IPS-18c (cell line): ENCODE measurements around the gene DIS3L2.
"Not testable (repeated sequence)": the region's sequence is repeated elsewhere in the genome, so short reads cannot be mapped to it uniquely, and the experiment has no call there.

Experiments used
- H3K4me3 ChIP-seq: 2 replicates; pipeline ENCODE4 v1.7.0; 2013; ENCODE audit warnings: low read depth, mild to moderate bottlenecking, low read length, moderate library complexity; ENCODE audit not compliant: insufficient read depth
- H3K9me3 ChIP-seq: one replicate; pipeline ENCODE4 v1.6.1; 2013; ENCODE audit warnings: mild to moderate bottlenecking, low read length, moderate library complexity; ENCODE audit not compliant: control insufficient read depth, insufficient read depth

Gene DIS3L2

DNA sequence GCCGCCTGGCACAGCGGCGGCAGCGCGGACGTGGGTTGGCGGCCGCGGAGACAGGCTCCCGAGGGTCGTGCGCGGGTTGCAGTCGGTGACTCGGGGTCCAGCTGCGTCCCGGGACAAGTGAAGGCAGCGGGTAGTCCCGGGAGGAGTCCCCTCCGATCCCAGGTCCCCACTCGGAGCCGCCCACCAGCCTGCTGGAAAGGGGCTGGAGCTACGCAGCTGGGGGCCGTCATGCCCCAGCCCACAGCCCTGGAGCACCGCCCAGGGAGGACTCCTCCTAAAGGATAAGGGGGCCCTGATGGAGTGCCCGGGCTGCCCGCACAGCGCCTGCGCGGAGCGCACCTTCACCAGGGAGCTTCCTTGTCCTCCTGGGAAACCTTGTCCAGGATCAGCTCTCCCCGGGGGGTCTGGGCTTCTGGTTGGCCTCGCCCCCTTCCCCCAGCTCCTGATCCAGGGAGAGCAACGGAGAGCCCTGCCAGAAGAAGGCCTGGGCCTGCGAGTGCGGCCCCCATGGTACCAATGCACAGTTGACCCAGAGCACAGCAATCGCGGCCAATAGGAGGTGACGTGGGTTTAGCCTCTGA, 391.1 kb downstream of the DIS3L2 start:
- peaks cover 2% of the 10 kb centered on the region for H3K9me3 ChIP-seq
- no peak overlapping the region; the same call in none of the 2 replicates for H3K4me3 ChIP-seq

DNA sequence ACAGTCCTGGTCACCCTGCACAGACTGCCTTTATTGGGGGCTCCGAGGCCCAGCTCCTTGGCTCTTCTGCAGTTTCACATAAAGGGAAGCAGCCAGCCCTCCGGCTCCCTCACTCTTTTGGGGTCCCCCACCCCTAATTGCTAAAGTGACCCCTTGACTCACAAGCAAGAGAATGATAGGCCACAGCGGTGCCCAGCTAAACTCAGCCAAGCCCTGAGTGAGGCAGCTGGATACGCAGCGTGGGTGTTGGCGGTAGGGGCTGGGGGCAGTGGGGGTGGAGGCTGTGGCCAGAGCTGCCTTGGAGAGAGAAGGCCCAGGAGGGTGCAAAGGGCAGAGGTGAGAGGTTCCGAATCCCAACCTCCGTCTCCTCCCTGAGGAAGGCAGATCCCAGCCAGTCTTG, 391.6 kb downstream of the DIS3L2 start:
- Histone ChIP-seq H3K4me3 (no peak overlapping the region; the same call in 1 of the 2 replicates), H3K9me3 (peaks cover 2% of the 10 kb centered on the region)

DNA sequence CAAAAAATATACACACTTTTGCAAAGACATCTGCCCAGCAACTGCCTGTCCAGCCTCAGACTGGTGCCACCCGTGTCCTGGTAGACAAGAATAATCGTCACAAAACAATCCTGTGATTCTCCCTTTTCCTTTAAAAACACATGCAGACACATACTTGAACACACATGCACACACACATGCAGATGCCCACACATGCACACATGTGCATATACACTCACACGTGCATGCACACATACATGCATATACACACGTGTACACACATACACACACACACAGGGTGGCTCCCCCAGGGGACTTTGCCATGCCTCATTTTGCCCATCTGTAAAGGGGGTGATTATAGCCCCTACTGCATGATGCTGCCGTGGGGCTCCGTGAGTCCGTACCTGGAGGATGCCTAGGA, 392.1 kb downstream of the DIS3L2 start:
- Histone ChIP-seq H3K9me3 (peaks cover 2% of the 10 kb centered on the region), H3K4me3 (no peak overlapping the region)

DNA sequence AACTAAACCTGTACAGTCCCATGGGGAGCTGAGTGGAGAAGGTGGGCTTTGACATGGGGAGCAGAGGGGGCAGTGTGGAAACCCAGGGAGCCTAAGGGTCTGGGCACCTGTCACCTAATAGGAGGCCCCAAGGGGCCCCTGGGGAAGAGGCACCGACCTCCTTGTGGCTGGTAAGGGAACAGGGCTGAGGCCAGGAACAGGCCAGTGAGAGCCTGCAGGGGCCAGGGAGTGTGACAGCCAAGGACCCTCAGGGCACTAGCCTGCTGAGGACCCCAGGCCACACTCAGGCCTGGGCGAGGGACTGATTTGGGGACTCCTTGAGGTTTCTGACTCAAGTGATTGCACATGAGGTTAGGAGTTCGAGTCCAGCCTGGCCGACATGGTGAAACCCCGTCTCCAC, 392.6 kb downstream of the DIS3L2 start:
- Histone ChIP-seq H3K4me3 (no peak overlapping the region), H3K9me3 (peaks cover 2% of the 10 kb centered on the region)

DNA sequence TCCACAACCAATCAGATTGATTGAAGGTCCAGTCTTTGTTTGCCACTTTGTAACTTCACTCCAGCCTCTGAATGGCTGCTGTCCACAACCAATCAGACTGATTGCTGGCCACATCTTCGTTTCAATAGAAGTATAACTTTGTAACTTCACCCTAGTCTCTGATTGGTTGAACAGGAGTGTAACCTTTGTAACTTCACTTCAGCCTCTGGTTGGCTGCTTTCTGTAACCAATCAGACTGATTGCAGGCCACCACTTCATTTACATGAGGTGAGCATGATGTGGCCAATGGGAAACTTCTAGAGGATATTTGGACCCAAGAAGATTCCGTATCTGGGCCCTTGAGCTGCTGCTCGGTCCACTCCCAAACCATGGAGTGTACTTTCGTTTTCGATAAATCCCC, 400.1 kb downstream of the DIS3L2 start:
- Histone ChIP-seq H3K4me3 (no peak overlapping the region), H3K9me3 (no peaks in the 10 kb centered on the region)

DNA sequence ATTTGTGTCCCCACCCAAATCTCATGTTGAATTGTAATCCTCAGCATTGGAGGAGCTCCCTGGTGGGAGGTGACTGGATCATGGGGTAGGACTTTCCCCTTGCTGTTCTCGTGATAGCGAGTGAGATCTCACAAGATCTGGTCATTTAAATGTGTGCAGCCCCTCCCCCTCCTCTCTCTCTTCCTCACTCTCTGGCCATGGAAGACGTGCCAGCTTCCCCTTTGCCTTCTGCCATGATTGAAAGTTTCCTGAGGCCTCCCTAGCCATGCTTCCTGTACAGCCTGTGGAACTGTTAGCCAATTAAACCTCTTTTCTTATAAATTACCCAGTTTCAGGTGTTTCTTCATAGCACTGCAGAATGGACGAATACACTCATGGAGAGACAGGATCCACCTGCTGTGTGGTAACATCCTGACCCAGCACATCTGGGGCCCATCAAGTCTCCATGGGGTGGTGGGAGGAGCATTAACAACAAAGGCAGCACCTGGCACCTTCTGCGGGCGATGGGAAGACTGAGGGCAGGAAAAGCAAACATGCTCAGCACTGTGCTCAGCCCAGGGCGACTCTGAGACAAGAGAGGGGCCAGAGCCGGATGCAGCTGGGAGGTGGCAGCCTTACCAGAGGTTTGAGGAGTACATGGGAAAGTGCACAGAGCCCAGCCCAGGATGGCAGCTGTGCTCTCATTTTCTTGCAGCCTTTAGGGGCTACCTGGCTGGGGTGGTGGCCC, 400.8 kb downstream of the DIS3L2 start:
- no peaks in the 10 kb centered on the region for H3K9me3 ChIP-seq
- H3K4me3 ChIP-seq: no peak overlapping the region

DNA sequence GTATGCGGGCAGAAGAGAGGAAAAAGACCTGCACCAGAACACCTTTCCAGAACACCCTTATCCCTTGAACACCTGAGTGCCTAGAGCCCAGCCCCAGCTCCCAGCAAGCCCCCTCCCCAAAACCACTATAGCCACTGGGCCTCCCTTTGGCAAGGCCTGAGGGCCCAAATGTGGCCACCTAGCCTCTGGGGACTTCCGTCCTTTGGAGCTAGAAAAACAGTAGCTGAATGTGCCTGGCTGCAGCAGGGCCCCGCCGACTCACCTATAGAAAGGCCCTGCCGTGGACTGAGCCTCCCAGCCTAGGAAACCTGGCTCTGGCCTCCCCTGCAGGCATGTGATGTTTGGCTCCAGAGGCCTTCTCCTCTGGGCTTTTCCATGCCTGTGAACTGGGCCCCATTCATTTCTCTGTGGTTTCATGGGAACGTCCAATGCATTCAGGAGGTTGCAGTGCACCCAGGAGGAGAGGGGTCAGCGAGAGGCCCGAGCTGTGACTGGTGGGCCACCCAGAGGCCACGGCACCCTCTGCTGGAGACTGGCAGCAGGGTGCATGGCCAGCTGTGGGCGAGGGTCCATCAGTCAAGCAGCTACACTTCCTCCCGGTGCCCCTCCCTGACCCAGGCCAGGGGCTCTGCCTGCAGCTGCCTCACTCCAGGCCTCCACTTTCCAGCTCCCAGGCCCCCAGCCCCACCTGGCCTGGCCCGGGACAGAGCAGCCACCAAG, 401.7 kb downstream of the DIS3L2 start:
- not testable (repeated sequence) for H3K9me3 ChIP-seq, H3K4me3 ChIP-seq

DNA sequence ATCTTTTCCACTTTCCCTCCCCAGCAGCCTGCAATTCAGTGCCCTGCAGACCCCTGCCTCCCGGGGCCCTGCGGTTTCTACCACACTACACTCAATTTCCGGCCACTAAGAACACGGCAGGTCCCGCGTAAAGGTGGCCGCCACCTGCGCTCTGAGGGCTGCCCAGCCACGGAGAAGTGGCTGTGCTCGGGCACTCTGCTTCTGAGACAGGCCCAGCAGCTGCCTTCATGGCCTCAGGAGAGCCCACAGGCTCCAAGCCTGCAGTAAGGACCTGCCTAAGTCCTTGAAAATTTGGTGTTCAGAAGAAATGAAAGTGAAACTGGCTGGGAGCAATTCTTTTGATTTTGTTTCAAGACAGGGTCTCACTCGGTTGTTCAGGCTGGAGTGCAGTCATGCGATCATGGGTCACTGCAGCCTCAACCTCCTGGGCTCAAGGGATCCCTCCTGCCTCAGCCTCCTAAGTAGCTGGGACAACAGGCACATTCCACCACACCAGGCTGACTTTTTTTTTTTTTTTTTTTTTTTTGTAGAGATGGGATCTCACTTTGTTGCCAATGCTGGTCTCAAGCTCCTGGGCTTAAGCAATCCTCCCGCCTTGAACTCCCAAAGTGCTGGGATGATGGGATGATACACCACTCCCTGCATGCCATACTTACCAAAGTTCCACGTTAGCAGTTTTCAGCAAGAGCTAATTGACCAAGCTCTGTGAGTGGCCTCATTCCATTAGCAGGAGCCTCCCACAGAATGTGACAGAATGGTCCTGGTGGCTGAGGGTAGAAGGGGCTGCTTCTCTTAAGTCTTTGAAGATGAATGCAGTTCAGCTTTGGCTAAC, 402.5 kb downstream of the DIS3L2 start:
- no peaks in the 10 kb centered on the region for H3K9me3 ChIP-seq
- H3K4me3 ChIP-seq: no peak overlapping the region

DNA sequence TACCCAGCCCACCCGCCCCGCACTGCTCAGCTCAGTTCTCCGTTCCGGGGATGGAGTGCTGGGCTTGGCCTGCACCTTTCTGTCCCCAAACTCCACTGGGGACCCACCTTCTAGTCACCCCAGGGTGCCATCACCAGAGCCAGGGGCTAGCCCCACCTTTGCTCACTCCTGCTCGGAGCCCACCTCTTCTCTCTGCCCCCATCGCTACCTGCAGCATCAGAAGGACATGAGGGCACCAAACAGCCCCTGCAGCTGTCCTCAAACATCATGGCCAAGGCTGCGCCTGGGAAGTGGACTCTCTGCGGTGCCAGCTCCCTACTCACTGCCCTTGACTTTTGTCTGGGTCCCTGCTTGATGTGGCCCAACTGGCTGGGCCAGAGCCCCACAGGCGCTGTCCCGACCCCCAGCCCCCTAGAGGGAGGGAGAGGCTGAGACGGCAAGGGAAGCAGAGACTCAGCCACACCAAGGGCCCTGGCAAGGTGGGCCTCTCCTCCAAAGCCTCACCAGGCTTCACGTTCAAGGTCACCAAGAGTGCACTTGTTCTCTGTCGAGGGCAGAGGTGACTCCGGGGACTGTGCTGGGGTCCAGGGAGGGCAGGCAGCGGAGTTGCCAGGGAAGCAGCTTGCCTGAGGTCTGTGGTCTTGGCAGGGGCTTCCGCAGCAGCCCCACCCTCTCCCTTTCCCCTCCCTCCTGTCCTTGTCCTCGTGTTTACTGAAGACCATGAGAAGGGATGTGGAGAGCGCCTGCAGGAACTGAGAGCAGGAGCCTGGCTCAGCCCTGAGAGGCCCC, 403.5 kb downstream of the DIS3L2 start:
- H3K9me3 ChIP-seq, H3K4me3 ChIP-seq: not testable (repeated sequence)

DNA sequence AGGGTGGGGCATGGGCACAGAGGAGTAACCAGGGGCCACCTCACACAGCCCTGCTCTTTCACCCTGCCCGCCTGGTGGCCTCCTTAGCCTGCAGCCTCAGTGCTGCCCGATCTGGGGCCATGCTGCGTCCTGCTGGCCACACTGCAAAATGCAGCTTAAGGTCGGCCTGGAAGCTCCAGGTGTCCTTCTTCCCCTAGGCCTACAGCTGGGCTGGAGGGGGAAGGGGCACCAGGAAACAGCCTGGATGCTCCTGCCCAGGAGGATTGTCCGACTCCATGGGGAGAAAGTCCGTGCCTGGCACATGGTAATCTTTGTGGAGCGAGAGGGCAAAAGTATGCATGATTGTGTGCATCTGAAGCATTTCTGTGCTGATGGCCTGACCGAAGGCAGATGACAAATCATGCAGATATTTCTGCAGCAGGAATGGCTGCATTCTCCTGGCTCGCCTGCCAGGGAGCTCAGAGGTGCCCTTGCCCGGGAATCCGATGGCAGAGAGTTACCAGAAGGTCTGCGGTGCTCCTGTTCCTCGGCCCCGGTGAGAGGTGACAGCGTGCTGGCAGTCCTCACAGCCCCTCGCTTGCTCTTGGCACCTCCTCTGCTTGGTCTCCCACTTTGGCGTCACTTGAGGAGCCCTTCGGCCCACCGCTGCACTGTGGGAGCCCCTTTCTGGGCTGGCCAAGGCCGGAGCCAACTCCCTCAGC, 404.3 kb downstream of the DIS3L2 start:
- no peaks in the 10 kb centered on the region for H3K9me3 ChIP-seq
- no peak overlapping the region for H3K4me3 ChIP-seq

DNA sequence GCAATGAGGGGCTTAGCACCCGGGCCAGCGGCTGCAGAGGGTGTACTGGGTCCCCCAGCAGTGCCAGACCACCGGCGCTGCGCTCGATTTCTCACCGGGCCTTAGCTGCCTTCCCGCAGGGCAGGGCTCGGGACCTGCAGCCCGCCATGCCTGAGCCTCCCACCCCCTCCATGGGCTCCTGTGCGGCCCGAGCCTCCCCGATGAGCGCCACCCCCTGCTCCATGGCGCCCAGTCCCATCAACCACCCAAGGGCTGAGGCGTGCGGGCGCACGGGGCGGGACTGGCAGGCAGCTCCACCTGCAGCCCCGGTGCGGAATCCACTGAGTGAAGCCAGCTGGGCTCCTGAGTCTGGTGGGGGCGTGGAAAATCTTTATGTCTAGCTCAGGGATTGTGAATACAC, 404.9 kb downstream of the DIS3L2 start:
- H3K4me3 ChIP-seq, H3K9me3 ChIP-seq: not testable (repeated sequence)

DNA sequence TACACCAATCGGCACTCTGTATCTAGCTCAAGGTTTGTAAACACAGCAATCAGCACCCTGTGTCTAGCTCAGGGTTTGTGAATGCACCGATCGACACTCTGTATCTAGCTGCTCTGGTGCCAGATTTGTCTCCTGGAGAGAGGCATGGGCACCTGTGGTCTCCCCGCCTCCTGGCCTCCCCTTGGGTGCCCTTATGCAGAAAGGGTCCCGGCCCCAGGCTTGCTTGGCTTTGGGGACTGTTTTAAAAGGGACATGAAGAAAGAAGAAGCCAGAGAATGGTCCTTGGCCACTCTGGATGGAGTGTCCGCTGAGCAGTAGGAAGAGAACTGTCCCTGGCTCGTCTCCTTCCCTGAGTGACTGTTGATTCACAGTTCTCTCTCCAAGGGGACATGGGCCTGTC, 405.5 kb downstream of the DIS3L2 start:
- Histone ChIP-seq H3K9me3 (no peaks in the 10 kb centered on the region), H3K4me3 (no peak overlapping the region)

DNA sequence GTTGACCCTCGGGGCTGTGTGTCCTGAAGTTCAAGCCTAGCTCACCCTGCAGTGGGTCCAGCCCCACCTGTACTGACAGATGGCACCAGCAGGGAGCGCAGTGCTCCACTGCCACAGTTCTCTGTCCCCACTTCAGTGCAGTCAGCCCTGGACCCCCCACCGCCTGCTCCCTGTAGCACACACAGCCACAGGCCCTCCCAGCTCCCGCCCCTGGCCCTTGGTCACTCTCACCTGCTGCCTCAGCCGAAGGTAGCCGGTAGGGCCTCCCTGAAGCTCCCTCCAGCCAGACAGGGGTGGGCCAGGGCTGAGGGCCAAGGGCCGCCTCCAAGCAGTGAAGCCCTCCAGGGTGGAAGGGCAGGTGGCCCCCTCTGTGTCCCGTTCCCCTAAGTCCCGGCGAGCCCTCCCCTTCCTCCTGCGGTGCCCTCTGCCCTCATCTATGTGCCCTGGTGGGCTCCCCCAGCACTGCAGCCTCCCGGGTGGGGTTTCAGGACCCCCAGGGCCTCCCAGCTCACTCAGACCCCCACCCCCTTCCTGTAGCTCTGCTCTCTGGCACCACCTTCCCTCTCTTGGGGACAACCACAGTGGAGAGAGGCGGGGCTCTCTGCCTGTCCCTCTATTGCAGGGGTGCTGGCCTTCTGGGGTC, 406.2 kb downstream of the DIS3L2 start:
- Histone ChIP-seq H3K9me3 (no peaks in the 10 kb centered on the region), H3K4me3 (no peak overlapping the region)

DNA sequence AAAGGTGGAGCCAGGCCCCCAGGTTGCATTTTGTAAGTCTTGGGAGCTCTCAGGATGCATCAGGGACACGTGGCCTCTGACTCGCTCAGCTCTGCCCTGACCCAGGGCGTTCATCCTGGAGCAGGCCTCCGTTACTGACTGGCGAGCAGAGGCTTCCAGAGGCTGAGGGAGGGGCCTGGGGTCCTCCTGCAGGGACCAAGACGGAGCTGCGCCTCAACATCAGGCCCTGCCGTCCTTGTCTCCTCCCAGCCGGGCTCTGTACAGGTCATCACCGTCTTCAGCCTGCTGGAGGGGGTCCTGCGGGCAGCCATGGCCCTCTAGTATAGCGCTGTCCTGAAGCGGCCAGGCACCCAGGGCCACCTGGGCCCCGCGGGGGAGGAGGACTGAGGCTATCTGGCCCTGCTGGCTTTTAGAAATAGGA, 406.8 kb downstream of the DIS3L2 start:
- no peak overlapping the region for H3K4me3 ChIP-seq
- H3K9me3 ChIP-seq: no peaks in the 10 kb centered on the region

DNA sequence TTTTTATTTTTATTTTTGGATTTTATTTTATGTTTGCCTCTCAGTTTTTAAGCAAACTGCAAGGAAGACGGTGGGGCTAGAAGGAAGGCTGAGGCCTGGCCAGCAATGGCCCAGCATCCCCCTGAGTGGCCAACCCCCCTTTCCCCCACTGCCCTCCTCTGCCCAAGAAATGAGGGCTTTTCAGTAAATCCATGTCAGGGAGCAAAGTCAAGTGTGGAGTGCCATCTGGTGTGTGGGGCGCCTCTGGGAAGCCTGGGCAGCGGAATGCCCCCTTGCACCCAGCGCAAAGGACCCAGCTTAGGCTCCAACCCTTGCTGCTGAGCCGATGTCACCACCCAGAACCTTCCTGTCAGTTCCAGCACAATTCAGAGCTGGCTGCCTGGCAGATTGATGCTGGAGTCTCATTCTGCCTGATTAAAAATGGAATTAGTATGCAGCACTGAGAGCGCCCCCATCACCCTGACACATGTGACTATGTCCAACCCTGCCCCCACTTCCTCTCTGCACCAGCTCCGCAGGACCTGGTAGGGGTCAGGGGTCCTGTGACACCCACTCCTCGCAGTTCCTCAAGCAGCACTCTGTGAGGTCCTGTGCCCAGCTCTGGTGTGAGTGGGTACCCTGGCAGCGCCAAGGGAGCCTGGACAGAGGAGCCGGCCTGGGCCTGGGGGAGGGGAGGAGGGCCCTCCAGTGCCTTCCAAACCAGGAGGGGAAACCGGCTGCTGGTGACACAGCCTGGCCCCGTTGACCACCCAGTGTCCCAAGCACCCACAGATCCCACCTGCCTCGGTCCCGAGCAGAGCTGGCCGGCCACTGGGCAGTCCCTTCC, 407.8 kb downstream of the DIS3L2 start:
- no peaks in the 10 kb centered on the region for H3K9me3 ChIP-seq
- no peak overlapping the region for H3K4me3 ChIP-seq
